ENCODE measurements around the gene C17orf113. TPM values are rescaled to one million over a fixed set of nuclear protein-coding genes. Genes with fewer than 3 reads are reported as not detected.
"Not testable (repeated sequence)": the region's sequence is repeated elsewhere in the genome, so short reads cannot be mapped to it uniquely, and the experiment has no call there.

Gene C17orf113
- polyA plus RNA-seq, 12 donors, result 0.72 to 1.8 (median 1.2) TPM; not detected in 2

- peak; percentile 95 for DNase-seq
These were observed 33.2 kb downstream of the C17orf113 start, which contains the start of gene DNAJC7 for GRCh38 chr17:42016941-42017865. Gene DNAJC7, minus strand, starts transcription at chr17:42017439. Its CDS starts 23 bp downstream, at chr17:42017416.

DNA sequence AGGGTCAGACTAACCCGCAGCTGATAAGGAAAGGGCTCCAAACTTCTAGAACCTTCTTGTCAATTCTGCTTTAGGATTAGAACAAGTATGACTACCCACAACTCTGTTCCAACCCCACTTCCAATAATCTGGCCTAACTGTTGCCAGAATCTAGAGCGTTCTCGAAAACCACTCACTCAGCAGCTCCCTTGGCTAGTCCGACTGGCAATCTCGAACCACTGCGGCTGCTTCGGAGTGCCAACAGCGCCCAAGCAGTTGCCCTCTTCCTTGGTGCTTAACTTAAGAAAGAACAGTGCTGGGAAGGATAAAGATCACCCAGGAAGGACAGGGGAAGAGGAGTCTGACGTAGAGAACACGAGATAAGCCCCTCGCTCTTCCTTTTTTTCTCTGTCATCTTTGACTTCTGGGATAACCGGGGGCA lies 34.0 kb downstream of the C17orf113 start:
- DNase-seq, result no peak

DNA sequence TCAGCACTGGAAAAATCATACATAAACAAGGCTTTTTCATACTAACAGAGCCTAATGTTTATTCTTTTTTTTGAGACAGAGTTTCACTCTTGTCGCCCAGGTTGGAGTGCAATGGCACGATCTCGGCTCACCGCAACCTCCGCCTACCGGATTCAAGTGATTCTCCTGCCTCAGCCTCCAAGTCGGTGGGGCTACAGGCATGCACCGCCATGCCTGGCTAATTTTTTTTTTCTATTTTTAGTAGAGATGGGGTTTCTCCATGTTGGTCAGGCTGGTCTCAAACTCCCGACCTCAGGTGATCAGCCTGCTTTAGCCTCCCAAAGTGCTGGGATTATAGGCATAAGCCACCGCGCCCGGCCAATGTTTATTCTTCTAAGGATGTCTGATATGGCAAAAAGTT lies 36.7 kb downstream of the C17orf113 start:
- DNase-seq, result not testable (repeated sequence)

DNA sequence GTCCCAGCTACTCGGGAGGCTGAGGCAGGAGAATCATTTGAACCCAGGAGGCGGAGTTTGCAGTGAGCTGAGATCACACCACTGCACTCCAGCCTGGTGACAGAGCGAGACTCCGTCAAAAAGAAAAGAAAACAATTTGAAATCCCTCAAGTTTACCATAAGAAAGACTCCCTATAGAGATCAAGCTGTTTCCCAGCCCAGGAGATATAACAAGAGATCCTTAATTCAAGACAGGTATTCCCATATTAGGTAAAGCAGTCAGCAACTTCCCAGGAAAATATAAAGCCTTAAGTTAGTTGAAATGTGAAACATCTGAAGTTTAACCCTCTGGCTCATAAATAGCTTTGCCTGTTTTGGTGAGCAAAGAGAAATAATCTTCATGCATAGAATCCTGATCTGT lies 38.0 kb downstream of the C17orf113 start:
- DNase-seq, result not testable (repeated sequence)

DNA sequence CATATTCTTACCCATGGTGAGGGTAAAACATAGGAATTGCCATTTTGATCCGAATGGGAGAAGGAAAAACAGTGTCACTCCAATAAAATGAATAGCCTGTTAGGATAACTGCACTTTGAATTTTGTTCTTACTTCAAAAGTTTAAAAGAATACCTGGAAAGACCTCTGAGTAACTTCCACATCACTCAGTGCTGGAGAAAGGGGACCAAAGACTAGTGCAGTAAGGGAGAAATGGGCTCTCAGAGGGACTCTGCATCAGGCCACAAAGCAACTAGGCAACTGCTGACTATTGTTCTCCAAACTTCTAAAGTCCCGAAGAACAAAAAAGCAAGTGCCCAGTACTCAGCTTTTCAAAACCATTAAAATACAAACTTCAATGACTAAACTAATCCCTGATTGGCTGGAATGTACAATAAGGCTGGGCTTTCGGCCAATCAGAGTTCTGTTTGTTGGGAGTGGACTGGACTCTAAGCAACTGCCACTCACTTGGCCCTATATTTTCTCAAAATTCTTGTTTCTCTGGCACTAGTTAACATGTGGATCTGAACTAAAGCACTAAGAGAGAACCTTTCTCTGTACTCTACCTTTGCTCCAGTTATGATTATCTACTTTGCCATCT lies 39.4 kb downstream of the C17orf113 start:
- no peak for DNase-seq

DNA sequence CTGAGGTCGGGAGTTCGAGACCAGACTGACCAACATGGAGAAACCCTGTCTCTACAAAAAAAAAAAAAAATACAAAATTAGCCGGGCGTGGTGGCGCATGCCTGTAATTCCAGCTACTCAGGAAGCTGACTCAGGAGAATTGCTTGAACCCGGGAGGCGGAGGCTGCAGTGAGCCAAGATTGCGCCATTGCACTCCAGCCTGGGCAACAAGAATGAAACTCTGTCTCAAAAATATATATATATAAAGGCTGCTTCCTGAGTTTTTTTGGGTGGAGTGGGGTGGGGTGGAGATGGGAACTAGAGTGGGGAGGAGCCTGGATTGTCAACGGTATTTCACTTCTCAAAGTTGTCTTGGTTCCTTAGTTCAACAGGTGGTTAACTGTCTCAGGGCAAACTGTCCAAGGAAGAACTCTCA lies 40.1 kb downstream of the C17orf113 start:
- not testable (repeated sequence) for DNase-seq

DNA sequence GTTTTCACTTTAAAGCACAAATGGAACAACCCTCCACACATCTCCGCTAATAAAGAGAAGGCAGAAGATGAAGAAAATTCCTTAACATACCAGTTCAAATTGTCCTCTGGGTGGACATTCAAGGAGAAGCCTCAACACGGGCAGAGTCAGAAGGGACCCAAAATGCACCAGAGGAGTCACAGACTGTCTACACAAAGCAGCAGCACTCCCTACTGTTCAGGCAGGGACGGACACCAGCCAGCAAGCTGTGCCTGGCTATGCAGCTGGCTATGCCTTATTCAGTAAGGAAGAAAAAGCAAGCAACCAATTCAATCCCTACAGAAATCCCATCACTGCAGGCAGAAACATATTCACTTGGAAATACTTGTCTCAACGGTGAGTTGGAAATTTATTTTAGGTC lies 41.2 kb downstream of the C17orf113 start:
- no peak for DNase-seq

DNA sequence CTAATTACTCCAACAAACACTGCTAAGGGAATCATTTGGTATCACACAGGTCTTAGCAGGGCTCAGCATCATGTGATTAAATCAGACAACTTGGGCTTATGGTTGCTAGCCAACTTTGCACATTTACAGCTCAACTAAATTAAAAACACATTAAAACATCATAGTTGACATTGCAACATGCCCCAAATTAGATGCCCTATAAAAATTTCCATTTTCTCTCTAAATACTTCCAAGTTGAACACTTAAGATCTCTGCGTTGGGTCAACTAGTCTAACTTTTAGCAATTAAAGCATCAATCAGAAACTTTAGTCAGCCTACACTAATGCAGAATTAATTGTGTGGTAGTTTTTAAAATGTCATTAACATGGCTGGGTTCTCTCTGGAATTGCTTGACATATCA lies 45.2 kb downstream of the C17orf113 start:
- no peak for DNase-seq

DNA sequence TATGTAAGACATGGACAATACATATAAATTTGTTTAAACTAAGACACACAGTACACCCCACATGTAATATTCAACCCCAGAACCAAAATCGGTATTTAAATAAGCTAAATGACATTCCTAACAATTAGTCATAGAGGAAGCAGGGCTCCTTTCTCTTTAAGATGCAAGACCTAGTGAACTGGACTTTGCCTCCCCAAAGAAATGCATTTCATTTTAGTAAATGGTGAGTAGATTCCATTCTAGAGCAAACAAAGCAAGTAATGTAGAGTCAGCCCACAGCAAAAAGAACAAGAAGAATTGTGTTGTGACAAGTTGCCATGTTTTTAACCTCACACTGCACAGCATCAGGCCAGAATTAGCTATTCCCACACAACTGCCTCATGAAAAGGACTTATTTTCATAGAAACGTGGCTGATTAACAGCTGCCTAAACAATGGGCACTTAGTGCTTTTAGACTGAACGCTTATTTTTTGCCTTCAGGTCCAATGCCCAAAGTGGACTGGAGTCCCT lies 47.6 kb downstream of the C17orf113 start:
- DNase-seq, result no peak

GRCh38 chr17:42002175-42002791 lies 48.1 kb downstream of the C17orf113 start:
- no peak for DNase-seq

DNA sequence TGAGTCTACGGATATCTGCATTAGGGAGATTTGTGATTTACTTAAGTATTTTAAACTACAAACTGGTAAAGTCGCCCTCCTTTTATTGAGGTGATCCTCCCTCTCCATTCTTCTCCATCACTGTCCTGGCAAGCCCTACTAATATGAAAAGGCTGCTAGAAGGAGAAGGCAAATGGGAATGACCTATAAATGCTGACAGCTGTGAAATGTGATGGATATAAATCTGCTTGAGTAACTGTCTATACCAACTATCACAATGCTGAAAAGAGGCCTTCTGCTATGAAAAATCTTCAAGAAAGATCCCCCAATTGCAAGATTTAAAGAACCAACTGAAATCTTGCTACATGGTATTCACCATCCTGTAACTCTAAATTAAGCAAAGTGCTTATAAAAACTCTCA lies 48.7 kb downstream of the C17orf113 start:
- no peak for DNase-seq

- no peak for DNase-seq
These were observed 49.8 kb downstream of the C17orf113 start for GRCh38 chr17:42000413-42001133.

DNA sequence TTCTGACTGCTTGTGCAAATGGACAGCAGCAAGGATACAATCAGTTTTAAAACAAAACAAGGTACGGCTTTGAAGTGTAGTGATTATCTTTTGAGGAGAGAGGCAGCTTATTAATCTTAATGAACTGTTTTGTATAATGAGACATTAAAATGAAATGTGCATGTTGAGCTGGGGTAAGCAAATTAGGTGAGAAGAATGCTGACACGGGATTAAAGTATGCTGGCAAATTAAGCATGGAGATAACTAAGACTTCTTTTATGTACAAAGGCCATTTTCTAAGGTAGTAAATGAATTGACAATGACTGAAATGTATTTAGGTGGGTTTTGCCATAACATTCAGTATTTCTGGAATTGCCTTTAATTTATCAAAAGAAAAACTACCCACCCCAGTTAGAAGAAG lies 51.9 kb downstream of the C17orf113 start:
- no peak for DNase-seq

GRCh38 chr17:41996855-41997164 lies 53.6 kb downstream of the C17orf113 start:
- no peak for DNase-seq

GRCh38 chr17:41992576-41992975 lies 57.8 kb downstream of the C17orf113 start:
- DNase-seq, result peak; percentile 25

GRCh38 chr17:41989702-41990419 lies 60.5 kb downstream of the C17orf113 start:
- no peak for DNase-seq

DNA sequence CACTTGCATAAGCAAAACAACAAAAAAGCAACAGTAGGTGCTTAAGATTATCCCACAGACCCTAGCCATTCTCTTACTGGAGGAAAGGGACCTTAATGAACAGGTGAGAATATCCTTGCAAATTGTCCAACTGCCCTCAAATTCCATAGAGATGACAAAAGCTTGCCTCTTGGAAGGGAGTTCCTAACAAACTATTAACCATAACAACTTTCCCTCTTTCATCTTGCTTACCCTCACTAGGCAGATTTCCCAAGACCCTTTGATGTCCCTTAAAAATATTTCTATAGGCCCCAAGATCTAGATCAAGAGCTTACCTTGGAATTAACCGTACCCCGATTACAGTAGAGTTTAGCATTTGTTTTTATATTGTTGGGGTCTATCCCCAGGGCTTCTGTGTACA lies 62.0 kb downstream of the C17orf113 start:
- DNase-seq, result no peak
